Left cardiac atrium (tissue), 4 donors: ENCODE results near the gene ANKRD44. TPM values are rescaled to one million over a fixed set of nuclear protein-coding genes. Genes with fewer than 3 reads are reported as not detected.
"Not testable (repeated sequence)": the region's sequence is repeated elsewhere in the genome, so short reads cannot be mapped to it uniquely, and the experiment has no call there.

Experiments
- ATAC-seq, 2 donors: fragments of 200-7000 bp; cut with Tn5 transposase; one replicate each; pipeline ENCODE4 v1.9.1; 2020; ENCODE audit warnings: mild to moderate bottlenecking in 2 of 2, moderate library complexity in 2 of 2
- DNase-seq: peaks from one replicate; pipeline ENCODE4 v3.0.0-alpha.2; 2020
- intact Hi-C, 2 donors: fragments of 100-400 bp; cut with DNase I; formaldehyde crosslinking; loops; one replicate each; pipeline versions ENCODE4 v1.14.1 to v1.15.1; 2022 to 2023
- total RNA-seq, 2 donors: library from RNA; stranded (reverse); fragmentation: NEBNext Ultra II Directional; extraction: Animal tissue kit (Norgen Biotek cat#: 25700); gene quantifications; one replicate each; pipeline ENCODE4 v1.2.1, GENCODE V29; 2021
- donor health status: DM: no; HTN: yes; CAD: no.
- donor health status: DM: no; HTN: yes; CAD: no; lungs with severe emphysema.
- donor health status: DM: yes; HTN: yes; CAD: no.
- donor health status: Dilated cardiomyopathy.

ANKRD44 gene
- total RNA-seq, 2 donors from 2014 or later: 10.2 to 16.8 TPM

- ATAC-seq, intact Hi-C loops, DNase-seq: not testable (repeated sequence)
Observed at GRCh38 chr2:197008741-197009341, 301.7 kb downstream of the ANKRD44 start.

DNA sequence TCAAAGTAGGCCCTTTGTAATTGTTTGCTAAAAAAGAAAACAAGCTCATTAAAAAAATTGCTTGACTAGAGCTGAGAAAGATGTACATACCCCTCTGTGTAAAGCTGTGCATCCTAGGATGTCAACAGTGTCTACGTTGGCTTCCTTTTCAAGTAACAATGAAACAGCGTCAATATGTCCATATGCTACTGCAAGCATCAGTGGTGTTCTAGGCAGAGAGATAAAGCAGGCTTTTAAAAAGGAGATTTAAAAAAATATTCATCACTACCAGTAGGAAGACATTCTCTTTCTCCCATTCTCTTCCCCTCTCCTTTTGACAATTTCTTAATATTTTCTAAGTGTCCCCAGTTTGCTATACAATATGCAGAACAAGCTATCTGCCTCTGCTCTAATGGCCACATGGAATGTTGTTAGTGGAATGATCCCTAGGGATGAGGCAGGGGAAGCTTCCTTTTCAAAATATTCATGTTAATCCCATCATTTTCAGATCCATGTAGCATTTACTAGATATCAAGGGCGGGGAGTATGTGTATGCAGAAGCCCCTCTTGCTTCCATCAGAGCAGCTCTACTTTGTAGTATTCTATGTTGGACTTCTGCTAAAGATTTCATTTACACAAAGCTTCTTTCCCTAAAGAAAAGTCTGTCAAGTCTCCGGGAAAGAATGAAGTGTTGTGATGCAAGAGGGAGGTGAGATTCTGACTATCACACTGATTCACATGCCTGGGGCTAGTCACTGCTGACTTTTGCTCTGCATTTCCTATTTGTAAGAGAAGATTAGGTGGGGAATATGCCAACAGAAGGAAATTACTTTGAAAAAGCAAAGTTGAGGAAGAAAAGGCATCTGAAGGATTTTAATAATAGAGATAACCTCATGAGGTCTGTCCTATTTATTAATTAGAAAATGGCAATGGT lies 302.6 kb downstream of the ANKRD44 start:
- ATAC-seq (no peak), DNase-seq (no peak)
- intact Hi-C loops: no loop called here

GRCh38 chr2:197001921-197002320 lies 308.7 kb downstream of the ANKRD44 start:
- intact Hi-C loops: no loop called here
- DNase-seq: no peak
- ATAC-seq: no peak

GRCh38 chr2:196995757-196996314 lies 314.7 kb downstream of the ANKRD44 start:
- DNase-seq: no peak
- ATAC-seq: no peak
- intact Hi-C loops: no loop called here

DNA sequence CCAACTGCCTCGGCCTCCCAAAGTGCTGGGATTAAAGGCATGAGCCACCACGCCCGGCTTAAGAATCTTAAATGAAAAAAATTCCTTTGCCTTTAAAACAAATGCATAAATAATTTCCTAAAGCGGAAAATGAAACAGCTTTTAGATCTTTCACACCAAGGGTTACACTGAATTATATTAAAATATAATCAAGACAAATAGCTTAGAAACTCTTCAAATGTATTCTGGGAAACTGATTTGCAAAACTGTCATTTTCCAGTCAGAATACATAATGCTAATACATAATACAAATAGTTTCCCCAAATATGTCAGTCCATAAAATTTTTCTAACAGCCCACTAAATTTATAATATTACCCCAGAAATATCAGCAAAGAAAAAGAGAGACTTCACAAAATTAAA lies 315.8 kb downstream of the ANKRD44 start:
- intact Hi-C loops: no loop called here
- DNase-seq (no peak), ATAC-seq (no peak)

DNA sequence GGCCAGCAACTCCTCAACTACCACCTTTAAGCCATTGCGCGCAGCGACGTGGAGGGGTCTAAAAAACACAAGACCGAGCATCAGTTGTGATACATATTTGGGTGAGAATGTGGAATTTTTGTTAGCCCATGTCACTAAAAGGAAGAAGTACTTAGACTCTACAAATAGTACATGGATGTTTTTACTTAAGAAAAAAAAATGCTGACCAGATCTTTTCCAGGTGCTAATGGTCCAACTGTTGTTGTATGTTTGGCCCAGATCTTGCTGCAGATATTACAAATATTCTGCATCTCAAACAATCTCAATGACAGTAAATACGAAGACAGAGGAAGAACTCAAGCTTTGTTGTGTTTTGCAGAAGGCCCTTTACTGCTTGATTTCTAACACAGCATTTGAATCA lies 317.0 kb downstream of the ANKRD44 start:
- intact Hi-C loops: no loop called here
- DNase-seq (no peak), ATAC-seq (no peak)

DNA sequence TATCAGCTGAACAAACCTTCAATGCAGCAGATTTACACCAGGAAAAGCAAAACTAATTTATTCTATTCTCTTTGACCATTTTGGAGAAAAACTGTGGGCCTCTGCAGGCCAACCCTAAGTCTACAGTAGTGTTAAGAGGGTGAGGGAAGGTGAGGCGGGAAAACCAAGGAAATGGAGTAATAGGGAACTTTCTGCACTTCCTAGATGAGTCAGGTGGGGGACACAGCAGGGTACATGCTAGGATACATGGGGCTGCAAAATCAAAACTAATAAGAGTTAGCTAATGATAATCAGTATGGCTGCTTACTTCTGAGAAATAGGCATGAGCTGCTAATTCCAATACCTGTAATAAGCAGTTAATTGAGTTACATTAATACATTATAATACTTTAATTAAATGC lies 318.1 kb downstream of the ANKRD44 start:
- intact Hi-C loops: no loop called here
- no peak for ATAC-seq
- no peak for DNase-seq

DNA sequence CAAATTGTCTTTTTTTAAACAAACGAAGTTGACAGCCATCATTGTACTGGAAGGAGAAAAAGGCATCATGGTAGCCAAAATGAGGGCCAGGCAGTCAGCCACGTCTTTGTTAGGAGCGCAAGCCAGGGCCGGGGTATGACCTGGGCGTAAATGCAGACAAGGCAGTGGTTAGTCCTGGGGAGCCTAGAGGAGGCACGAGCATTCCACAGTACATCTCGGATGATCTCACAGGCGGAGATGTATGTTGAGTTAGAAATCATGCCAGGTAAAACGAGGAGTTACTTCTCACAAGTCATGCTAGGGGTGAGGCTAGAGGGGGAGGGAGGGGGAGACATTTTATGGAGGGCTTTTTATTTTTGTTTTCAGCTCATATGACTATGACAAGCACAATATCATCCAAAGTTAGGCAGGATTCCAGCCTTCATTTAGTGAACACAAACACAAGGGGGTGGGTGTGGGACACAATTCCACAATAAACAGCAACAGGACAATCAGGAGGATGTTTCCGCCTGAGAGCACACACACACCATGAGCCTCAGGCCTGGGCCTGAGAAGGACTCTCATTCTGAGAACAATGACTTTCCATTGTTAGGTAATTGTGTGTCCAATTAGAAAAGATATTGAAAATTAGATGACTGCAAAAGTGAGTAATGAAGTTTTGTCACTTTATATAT lies 319.7 kb downstream of the ANKRD44 start:
- DNase-seq (no peak), ATAC-seq (no peak)
- intact Hi-C loops: no loop called here

- intact Hi-C loops: no loop called here
- DNase-seq (no peak), ATAC-seq (no peak)
Observed at GRCh38 chr2:196990092-196990491, 320.5 kb downstream of the ANKRD44 start.

DNA sequence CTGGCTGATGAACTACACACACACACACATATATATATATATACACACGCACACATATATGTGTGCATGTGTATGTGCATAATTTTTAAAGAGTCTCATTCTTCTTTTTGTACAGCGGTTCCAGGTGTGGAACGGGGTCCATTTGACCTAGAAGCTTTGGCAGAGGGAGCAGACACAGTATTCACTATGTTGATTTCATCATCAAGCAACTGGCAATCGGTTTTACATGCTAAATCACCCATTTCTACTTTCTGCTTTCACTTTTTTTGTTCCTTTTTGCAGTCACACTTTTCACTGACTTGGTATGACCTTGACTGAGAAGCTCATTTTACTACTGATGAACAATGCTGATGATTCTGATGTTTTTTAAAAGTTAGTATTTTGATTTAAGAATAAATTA lies 321.1 kb downstream of the ANKRD44 start:
- DNase-seq: no peak
- intact Hi-C loops: loop anchor here in 1 of 2 donors (2.0 kb wide), 1 partner anchor 63 kb away; the partner anchor contains the start of gene PGAP1
- ATAC-seq: no peak

DNA sequence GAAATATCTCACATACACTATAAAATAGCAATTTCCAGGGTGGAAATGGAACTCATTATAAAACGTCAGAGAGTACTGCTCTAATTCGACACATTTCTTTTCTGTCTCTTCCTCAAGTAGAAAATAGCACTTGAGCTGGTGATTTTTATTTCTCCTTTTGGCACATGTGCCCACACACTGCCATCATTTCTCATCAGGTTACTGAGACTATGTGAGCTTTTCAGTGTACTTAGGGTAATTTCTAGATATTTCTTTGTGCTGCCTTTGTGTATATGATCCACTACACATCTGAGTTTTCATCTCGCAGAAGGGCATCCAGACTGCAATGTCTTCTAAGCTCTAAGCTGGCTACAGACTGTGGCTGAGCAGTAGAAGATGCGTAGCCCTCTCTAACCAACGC lies 321.9 kb downstream of the ANKRD44 start:
- intact Hi-C loops: loop anchor here in 1 of 2 donors (2.0 kb wide), 1 partner anchor 62 kb away; the partner anchor contains the start of gene PGAP1

DNA sequence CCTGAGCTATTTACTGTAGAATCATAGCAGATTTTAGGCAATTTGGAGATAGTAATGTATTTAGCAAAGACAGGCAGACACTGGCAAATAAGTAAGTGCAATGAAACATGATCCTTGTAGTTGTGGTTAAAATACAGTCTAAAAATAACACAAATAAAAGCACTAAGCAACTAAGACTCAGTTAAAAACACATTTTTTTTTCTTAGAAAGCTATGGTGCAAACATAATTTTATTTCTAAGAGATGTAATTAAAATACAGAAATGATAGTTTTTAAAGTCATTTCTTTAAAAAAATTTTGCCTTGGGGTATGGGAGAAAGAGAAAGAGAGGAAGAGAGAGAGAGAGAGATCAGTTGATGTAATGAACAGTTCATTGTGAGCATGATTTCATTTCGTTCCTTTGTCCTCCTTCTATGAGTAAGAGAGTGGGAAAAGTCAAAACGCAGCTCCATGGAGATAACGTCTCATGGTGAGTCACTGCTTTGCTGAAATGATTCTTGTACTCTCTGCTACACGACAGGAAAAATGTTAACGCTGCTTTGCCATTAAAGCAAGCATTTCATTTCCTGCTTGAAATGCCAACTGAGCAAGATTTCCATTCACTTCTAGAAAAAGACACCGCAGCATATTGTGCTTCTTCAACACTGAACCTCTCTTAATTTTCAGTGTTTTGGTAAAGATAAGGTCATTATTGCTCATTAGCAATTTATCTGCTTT lies 322.8 kb downstream of the ANKRD44 start:
- intact Hi-C loops: loop anchor here in 1 of 2 donors (2.0 kb wide), 1 partner anchor 61 kb away; the partner anchor contains the start of gene PGAP1
- DNase-seq: no peak
- ATAC-seq: peak; percentile 81 to 99

More for the DNA sequence above, 321.9 kb downstream of the ANKRD44 start:
- DNase-seq (no peak), ATAC-seq (peak in 1 of 2 donors; percentile 13)

DNA sequence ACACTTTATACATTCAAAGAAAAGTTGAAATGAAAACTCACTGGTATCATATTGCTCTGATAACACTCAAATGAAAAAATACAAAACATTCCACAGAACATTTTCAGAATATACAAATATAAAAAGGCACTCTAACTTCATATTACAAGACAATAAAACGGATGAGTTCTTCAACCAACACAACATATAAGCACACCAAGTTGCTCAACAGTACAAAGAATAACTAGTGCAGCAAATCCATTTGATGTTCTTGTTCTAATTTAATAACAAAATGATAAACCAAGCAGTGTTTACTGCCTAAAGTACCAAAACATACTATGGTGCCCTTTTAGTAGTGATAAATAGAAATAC lies 323.3 kb downstream of the ANKRD44 start:
- ATAC-seq: no peak
- intact Hi-C loops: no loop called here
- DNase-seq: no peak

- ATAC-seq: no peak
- intact Hi-C loops: no loop called here
- no peak for DNase-seq
Observed at GRCh38 chr2:196985511-196986183, 324.9 kb downstream of the ANKRD44 start.

DNA sequence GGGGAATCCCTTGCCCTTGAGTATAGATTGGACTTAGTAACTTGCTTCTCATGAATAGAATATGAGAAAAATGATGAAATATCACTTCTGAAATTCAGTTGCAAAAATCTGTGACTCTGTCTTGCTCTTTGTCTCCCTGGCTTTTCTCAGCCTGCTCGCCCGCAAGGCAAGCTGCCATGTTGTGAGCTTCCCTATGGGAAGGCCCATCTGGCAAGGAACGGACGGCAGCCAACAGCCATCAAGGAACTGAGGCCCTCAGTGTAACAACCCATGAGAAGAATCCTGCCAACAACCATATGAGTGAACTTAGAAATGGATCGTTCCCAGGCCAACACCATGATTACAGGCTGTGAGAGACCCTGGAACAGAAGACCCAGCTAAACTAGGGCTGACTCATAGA lies 325.7 kb downstream of the ANKRD44 start:
- ATAC-seq (peak in 1 of 2 donors; percentile 42), DNase-seq (no peak)
- intact Hi-C loops: no loop called here

- DNase-seq: no peak
- intact Hi-C loops: no loop called here
- ATAC-seq: peak in 1 of 2 donors; percentile 54
Observed at GRCh38 chr2:196983934-196984333, 326.6 kb downstream of the ANKRD44 start.

GRCh38 chr2:196980473-196980872 lies 330.1 kb downstream of the ANKRD44 start:
- intact Hi-C loops: no loop called here
- DNase-seq: no peak
- ATAC-seq: no peak

DNA sequence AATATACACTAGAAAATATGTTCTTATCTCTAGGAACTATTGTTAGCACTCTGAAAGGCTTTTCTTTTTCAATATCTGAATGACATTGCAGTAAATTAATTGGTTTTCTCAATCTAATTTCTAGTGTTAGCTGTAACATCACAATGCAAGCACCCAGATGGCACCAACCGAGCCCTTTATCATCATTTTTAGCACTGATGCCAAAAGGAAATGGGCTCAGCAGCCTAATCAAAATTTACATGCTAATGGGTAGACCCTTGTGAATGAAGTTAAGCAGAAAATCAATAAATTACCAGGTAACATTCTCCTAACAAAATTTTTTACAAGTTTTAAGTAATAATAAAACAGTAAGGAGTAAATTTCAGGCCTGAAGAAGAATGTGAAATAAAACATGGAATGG lies 330.6 kb downstream of the ANKRD44 start:
- intact Hi-C loops: no loop called here
- ATAC-seq (no peak), DNase-seq (no peak)
